Cardiac muscle cell (in vitro differentiated cells and primary cell): Measurements from ENCODE around the gene BST2. TPM values are rescaled to one million over a fixed set of nuclear protein-coding genes. Genes with fewer than 3 reads are reported as not detected.

ENCODE experiments used
- DNase-seq, 2 donors: peaks; one replicate each; pipeline versions ENCODE4 v3.0.0 to v3.0.0-alpha.2; 2010 to 2017; ENCODE audit warnings: low read depth in 1 of 2, low spot score in 1 of 2
- H3K27ac ChIP-seq: fragments of 200-600 bp; sonication (generic); 2 replicates; pipeline ENCODE4 v1.5.1; 2016
- H3K27me3 ChIP-seq: fragments of 200-600 bp; sonication (generic); 2 replicates; pipeline ENCODE4 v1.6.0; 2016; ENCODE audit warnings: control low read depth
- H3K36me3 ChIP-seq: fragments of 200-600 bp; sonication (generic); 2 replicates; pipeline ENCODE4 v1.5.1; 2016; ENCODE audit warnings: control low read depth
- H3K4me1 ChIP-seq: fragments of 200-600 bp; sonication (generic); 2 replicates; pipeline ENCODE4 v1.8.1; 2017; ENCODE audit warnings: low read depth, mild to moderate bottlenecking, mixed run types
- H3K4me3 ChIP-seq: fragments of 200-600 bp; sonication (generic); 2 replicates; pipeline ENCODE4 v1.5.1; 2016; ENCODE audit warnings: mild to moderate bottlenecking
- H3K9me3 ChIP-seq: fragments of 200-600 bp; sonication (generic); 2 replicates; pipeline ENCODE4 v1.5.1; 2017; ENCODE audit warnings: low read depth, mild to moderate bottlenecking, control low read depth
- CTCF ChIP-seq: IDR thresholded peaks from 2 replicates; pipeline ENCODE4 v1.5.1; 2012; ENCODE audit warnings: low read depth, mild to moderate bottlenecking, low read length
- polyA plus RNA-seq: library from polyadenylated mRNA; unstranded; fragments of >200 nt; fragmentation: Nextera tagmentation; extraction: Ambion mirVana; gene quantifications from 2 replicates; pipeline ENCODE4 v1.2.1, GENCODE V29; 2016
- total RNA-seq: library from RNA; depleted of rRNA; stranded (reverse); fragments of >200 nt; gene quantifications from 2 replicates; pipeline ENCODE4 v1.2.3, GENCODE V29; 2016

Gene BST2
- total and polyA plus RNA-seq, 2 experiments from 2014 or later: 91.8 to 166 TPM

- no peak overlapping the region for H3K4me3 ChIP-seq
- DNase-seq: peak in 1 of 2 donors; percentile 52
- peak overlapping the region; percentile 70 for H3K27ac ChIP-seq
- no peaks in the 10 kb centered on the region for H3K9me3 ChIP-seq
- peaks cover 32% of the 10 kb centered on the region for H3K4me1 ChIP-seq
- H3K36me3 ChIP-seq: no peaks in the 10 kb centered on the region
- TF ChIP-seq CTCF: no peak
- H3K27me3 ChIP-seq: no peaks in the 10 kb centered on the region
These were observed 836 bp upstream of the BST2 start for GRCh38 chr19:17406046-17406886.

GRCh38 chr19:17404621-17405249 is 695 bp downstream of the BST2 start:
- Histone ChIP-seq H3K27ac (peak overlapping the region; percentile 70), H3K27me3 (no peaks in the 10 kb centered on the region), H3K9me3 (no peaks in the 10 kb centered on the region), H3K4me1 (peaks cover 32% of the 10 kb centered on the region), H3K36me3 (no peaks in the 10 kb centered on the region), H3K4me3 (peak overlapping the region; percentile 27)
- no peak for TF ChIP-seq CTCF
- DNase-seq: no peak

- peaks cover 32% of the 10 kb centered on the region for H3K4me1 ChIP-seq
- no peaks in the 10 kb centered on the region for H3K36me3 ChIP-seq
- H3K27ac ChIP-seq: peak overlapping the region; percentile 70
- H3K4me3 ChIP-seq: peak overlapping the region; percentile 27
- TF ChIP-seq CTCF: no peak
- H3K9me3 ChIP-seq: no peaks in the 10 kb centered on the region
- H3K27me3 ChIP-seq: no peaks in the 10 kb centered on the region
- no peak for DNase-seq
These were observed 1.4 kb downstream of the BST2 start for GRCh38 chr19:17404015-17404414.

GRCh38 chr19:17402982-17403855 is 2.2 kb downstream of the BST2 start:
- H3K4me1 ChIP-seq: peaks cover 32% of the 10 kb centered on the region
- TF ChIP-seq CTCF: no peak
- no peaks in the 10 kb centered on the region for H3K9me3 ChIP-seq
- no peaks in the 10 kb centered on the region for H3K36me3 ChIP-seq
- H3K27me3 ChIP-seq: no peaks in the 10 kb centered on the region
- H3K4me3 ChIP-seq: peak overlapping the region; percentile 27
- peak; percentile 31 to 75 for DNase-seq
- peak overlapping the region; percentile 70 for H3K27ac ChIP-seq

- Histone ChIP-seq H3K4me3 (no peak overlapping the region), H3K9me3 (no peaks in the 10 kb centered on the region), H3K36me3 (no peaks in the 10 kb centered on the region), H3K27me3 (no peaks in the 10 kb centered on the region), H3K4me1 (peaks cover 21% of the 10 kb centered on the region), H3K27ac (no peak overlapping the region)
- no peak for DNase-seq
- no peak for TF ChIP-seq CTCF
These were observed 3.8 kb downstream of the BST2 start for GRCh38 chr19:17401628-17402027.
